GM12801 (cell line): ENCODE data around the gene ASPSCR1.

Experiments
- TF ChIP-seq, protein P1 (sequence below): IDR thresholded peaks from one replicate; pipeline ENCODE4 v1.5.1; 2011; ENCODE audit warnings: control low read depth; ENCODE audit not compliant: insufficient read length; ENCODE audit errors: extremely low read depth

The ASPSCR1 gene

GRCh38 chr17:81939218-81939617 is 38.2 kb upstream of the ASPSCR1 start:
- TF ChIP-seq, protein P1, sequence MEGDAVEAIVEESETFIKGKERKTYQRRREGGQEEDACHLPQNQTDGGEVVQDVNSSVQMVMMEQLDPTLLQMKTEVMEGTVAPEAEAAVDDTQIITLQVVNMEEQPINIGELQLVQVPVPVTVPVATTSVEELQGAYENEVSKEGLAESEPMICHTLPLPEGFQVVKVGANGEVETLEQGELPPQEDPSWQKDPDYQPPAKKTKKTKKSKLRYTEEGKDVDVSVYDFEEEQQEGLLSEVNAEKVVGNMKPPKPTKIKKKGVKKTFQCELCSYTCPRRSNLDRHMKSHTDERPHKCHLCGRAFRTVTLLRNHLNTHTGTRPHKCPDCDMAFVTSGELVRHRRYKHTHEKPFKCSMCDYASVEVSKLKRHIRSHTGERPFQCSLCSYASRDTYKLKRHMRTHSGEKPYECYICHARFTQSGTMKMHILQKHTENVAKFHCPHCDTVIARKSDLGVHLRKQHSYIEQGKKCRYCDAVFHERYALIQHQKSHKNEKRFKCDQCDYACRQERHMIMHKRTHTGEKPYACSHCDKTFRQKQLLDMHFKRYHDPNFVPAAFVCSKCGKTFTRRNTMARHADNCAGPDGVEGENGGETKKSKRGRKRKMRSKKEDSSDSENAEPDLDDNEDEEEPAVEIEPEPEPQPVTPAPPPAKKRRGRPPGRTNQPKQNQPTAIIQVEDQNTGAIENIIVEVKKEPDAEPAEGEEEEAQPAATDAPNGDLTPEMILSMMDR = no peak

GRCh38 chr17:81939881-81940385 is 37.5 kb upstream of the ASPSCR1 start:
- TF ChIP-seq, protein P1 = no peak

- TF ChIP-seq, protein P1 = no peak
Measured at GRCh38 chr17:81940538-81941483, 36.6 kb upstream of the ASPSCR1 start.

GRCh38 chr17:81941484-81942166 is 35.8 kb upstream of the ASPSCR1 start:
- TF ChIP-seq, protein P1 = no peak

DNA sequence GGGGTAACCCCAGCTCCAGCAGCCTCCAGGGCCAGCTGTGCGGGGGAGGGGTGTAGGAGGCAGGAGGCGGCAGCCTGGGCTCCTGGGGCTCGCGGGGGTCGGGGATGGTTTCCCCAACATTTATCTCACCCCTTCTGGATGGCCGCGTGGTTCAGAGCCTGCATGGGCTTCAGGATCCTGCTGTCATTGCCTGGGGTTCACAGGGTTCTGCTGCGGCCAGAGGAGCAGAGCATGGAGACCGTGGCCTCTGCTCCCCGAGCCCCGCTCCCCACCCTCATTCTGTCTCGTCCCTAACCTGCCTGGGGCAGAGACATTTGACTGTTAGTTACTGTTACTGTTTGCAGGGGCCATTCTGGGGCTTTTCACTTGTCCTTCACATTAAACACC is 35.3 kb upstream of the ASPSCR1 start:
- TF ChIP-seq, protein P1 = no peak

GRCh38 chr17:81944858-81945257 is 32.6 kb upstream of the ASPSCR1 start:
- TF ChIP-seq, protein P1 = no peak

- TF ChIP-seq, protein P1 = no peak
Measured at GRCh38 chr17:81947189-81947588, 30.2 kb upstream of the ASPSCR1 start, which contains the start of gene MYADML2. MYADML2 (minus strand) TSS chr17:81947233; CDS start chr17:81941741, 5,492 bp downstream.
